ENCODE measurements around the gene POLR2C. TPM values are rescaled to one million over a fixed set of nuclear protein-coding genes. Genes with fewer than 3 reads are reported as not detected.

POLR2C gene
- total RNA-seq, 2 donors from 2014 or later: 72.0 to 88.3 TPM

- no peak overlapping the region for H3K27ac ChIP-seq (ENCODE audit: low read depth, low read length)
- Mint-ChIP-seq H3K4me3 (no peak overlapping the region), H3K9me3 (no peaks in the 10 kb centered on the region), H3K4me1 (peaks cover 21% of the 10 kb centered on the region), H3K36me3 (ENCODE audit: low read depth) (peaks cover 9% of the 10 kb centered on the region), H3K27ac (no peak overlapping the region), H3K27me3 (ENCODE audit: insufficient read depth) (peaks cover 17% of the 10 kb centered on the region)
- no peak overlapping the region for H3K9ac ChIP-seq (ENCODE audit: extremely low read depth, low read length, poor library complexity, severe bottlenecking)
- H3K4me1 ChIP-seq (ENCODE audit: control insufficient read depth, insufficient read depth, low read length): peaks cover 4% of the 10 kb centered on the region
- WGBS, 2 experiments (ENCODE audit: insufficient coverage in 1 of 2, insufficient read length in 1 of 2): 86% methylated on average over 2 of the region's 2 CpGs
- no peak for DNase-seq
- H3K36me3 ChIP-seq (ENCODE audit: control insufficient read depth, insufficient read depth, low read length): peaks cover 6% of the 10 kb centered on the region
- H3K4me3 ChIP-seq (ENCODE audit: low read length): no peak overlapping the region
- H3K9me3 ChIP-seq (ENCODE audit: control insufficient read depth, low read length): no peaks in the 10 kb centered on the region
- TF ChIP-seq CTCF (conservative IDR thresholded peaks at IDR 0.05): no peak
- H3K27me3 ChIP-seq (ENCODE audit: control insufficient read depth, insufficient read depth, low read length, poor library complexity, severe bottlenecking): peaks cover 15% of the 10 kb centered on the region
These were observed 39.3 kb upstream of the POLR2C start for GRCh38 chr16:57423152-57423551.

GRCh38 chr16:57424583-57424982, 37.9 kb upstream of the POLR2C start:
- no peak overlapping the region for H3K9ac ChIP-seq (ENCODE audit: extremely low read depth, low read length, poor library complexity, severe bottlenecking)
- peaks cover 18% of the 10 kb centered on the region for H3K27me3 Mint-ChIP-seq (ENCODE audit: insufficient read depth)
- H3K27me3 ChIP-seq (ENCODE audit: control insufficient read depth, insufficient read depth, low read length, poor library complexity, severe bottlenecking): peaks cover 15% of the 10 kb centered on the region
- H3K9me3 ChIP-seq (ENCODE audit: control insufficient read depth, low read length): no peaks in the 10 kb centered on the region
- DNase-seq: no peak
- H3K36me3 Mint-ChIP-seq (ENCODE audit: low read depth): peaks cover 21% of the 10 kb centered on the region
- 92 to 93% methylated on average over 3 of the region's 3 CpGs for WGBS, 2 experiments (ENCODE audit: insufficient coverage in 1 of 2, insufficient read length in 1 of 2)
- H3K9me3 Mint-ChIP-seq: no peaks in the 10 kb centered on the region
- peaks cover 4% of the 10 kb centered on the region for H3K4me1 ChIP-seq (ENCODE audit: control insufficient read depth, insufficient read depth, low read length)
- H3K36me3 ChIP-seq (ENCODE audit: control insufficient read depth, insufficient read depth, low read length): peaks cover 17% of the 10 kb centered on the region
- no peak for TF ChIP-seq CTCF (conservative IDR thresholded peaks at IDR 0.05)
- H3K27ac ChIP-seq (ENCODE audit: low read depth, low read length): no peak overlapping the region
- H3K27ac Mint-ChIP-seq: no peak overlapping the region
- no peak overlapping the region for H3K4me3 Mint-ChIP-seq
- peaks cover 25% of the 10 kb centered on the region for H3K4me1 Mint-ChIP-seq
- H3K4me3 ChIP-seq (ENCODE audit: low read length): no peak overlapping the region

- Mint-ChIP-seq H3K4me1 (peaks cover 25% of the 10 kb centered on the region), H3K27me3 (ENCODE audit: insufficient read depth) (peaks cover 21% of the 10 kb centered on the region), H3K36me3 (ENCODE audit: low read depth) (peaks cover 39% of the 10 kb centered on the region), H3K4me3 (no peak overlapping the region), H3K27ac (no peak overlapping the region), H3K9me3 (no peaks in the 10 kb centered on the region)
- Histone ChIP-seq H3K4me3 (ENCODE audit: low read length) (no peak overlapping the region), H3K36me3 (ENCODE audit: control insufficient read depth, insufficient read depth, low read length) (peaks cover 34% of the 10 kb centered on the region), H3K27me3 (ENCODE audit: control insufficient read depth, insufficient read depth, low read length, poor library complexity, severe bottlenecking) (peaks cover 15% of the 10 kb centered on the region), H3K4me1 (ENCODE audit: control insufficient read depth, insufficient read depth, low read length) (peaks cover 4% of the 10 kb centered on the region), H3K9me3 (ENCODE audit: control insufficient read depth, low read length) (no peaks in the 10 kb centered on the region), H3K27ac (ENCODE audit: low read depth, low read length) (no peak overlapping the region), H3K9ac (ENCODE audit: extremely low read depth, low read length, poor library complexity, severe bottlenecking) (no peak overlapping the region)
- no peak for TF ChIP-seq CTCF (conservative IDR thresholded peaks at IDR 0.05)
- no peak for DNase-seq
- 91 to 100% methylated on average over 7 of the region's 7 CpGs for WGBS, 2 experiments (ENCODE audit: insufficient coverage in 1 of 2, insufficient read length in 1 of 2)
These were observed 36.1 kb upstream of the POLR2C start for GRCh38 chr16:57426356-57426755.

Data from endodermal cell (in vitro differentiated cells).